ENCODE measurements around the gene HOXA4.

- no peak for TF ChIP-seq CTCF (IDR thresholded peaks at IDR 0.05)
- no peak for TF ChIP-seq POLR2A (IDR thresholded peaks at IDR 0.05)
- no peak for TF ChIP-seq POLR2AphosphoS5 (IDR thresholded peaks at IDR 0.05)
Measured at GRCh38 chr7:27099453-27100370, 30.8 kb downstream of the HOXA4 start.
